PC-9 (cell line): Measurements from ENCODE around the gene SCNN1B.

ENCODE experiments used
- CTCF ChIP-seq: fragments of 200-600 bp; sonication (generic); conservative IDR thresholded peaks from 2 replicates; pipeline ENCODE4 v1.6.1; 2017; ENCODE audit warnings: mixed run types, antibody characterized with exemption, mild to moderate bottlenecking, moderate library complexity
- EZH2 ChIP-seq: fragments of 200-600 bp; sonication (generic); IDR thresholded peaks from 2 replicates; pipeline ENCODE4 v1.8.0; 2017; ENCODE audit warnings: antibody characterized with exemption, low read depth

GRCh38 chr16:23294260-23294659 is 7.8 kb upstream of the SCNN1B start:
- TF ChIP-seq CTCF (no peak), EZH2 (no peak)
